A204.1 (cell line): ENCODE measurements around the gene RNASE9.
"Not testable (repeated sequence)": the region's sequence is repeated elsewhere in the genome, so short reads cannot be mapped to it uniquely, and the experiment has no call there.

ENCODE experiments used
- FAIRE-seq: peaks from 2 replicates; lab custom pipeline; 2012; peaks lifted over from hg19 to GRCh38; lab: Jason Lieb, UNC

RNASE9 gene

DNA sequence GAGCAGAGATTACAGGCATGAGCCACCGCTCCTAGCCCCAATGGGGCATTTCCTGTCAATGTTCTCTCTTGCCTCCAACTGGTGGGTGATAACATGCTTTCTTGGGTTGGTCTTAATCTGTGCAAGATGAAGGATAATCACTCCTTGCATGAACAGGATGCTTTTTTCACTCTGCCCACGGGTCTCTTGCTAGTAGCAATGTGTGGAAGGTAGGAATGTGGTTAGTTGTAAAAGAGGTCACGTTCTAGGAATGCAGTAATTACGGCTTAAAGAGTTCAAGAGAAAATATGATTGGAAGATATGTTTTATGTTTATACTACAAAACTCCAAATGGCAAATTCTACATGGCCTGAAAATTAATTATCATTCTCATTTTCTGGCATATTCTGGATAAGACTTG, 45.0 kb downstream of the RNASE9 start:
- FAIRE-seq: no peak

DNA sequence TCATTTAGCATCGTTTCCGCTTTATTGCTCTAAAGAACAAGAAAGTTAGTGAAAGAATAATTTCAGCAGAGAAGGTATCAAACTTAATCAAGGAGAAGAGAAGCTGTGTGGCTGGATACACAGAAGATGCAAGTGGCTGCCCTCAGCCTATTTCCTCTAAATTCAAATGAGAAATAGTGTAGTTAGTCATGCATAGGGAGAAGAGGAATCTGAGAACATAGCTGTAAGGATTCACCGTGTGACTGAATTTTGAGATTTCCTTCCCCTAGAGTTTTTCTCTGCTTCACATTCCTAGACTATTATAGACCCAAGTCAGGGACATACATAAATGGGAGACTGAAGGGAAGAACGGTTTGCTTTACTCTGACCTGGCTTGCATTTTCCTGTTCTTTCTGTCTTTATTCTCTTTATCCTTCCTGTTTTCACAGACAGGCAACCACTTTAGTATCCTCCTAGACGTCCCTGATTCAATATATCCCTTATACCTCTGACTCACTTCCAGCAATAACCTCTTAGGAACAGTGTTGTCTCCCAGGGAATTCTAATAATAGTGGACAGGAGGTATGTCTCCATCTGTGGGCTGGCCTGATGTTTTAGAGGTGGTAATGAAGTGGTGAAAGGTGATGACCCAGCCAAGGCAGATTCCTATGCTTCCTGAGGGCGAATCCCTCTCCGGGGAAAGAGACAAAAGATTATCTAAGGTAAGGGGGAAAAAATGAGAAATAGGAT, 48.5 kb downstream of the RNASE9 start:
- no peak for FAIRE-seq

DNA sequence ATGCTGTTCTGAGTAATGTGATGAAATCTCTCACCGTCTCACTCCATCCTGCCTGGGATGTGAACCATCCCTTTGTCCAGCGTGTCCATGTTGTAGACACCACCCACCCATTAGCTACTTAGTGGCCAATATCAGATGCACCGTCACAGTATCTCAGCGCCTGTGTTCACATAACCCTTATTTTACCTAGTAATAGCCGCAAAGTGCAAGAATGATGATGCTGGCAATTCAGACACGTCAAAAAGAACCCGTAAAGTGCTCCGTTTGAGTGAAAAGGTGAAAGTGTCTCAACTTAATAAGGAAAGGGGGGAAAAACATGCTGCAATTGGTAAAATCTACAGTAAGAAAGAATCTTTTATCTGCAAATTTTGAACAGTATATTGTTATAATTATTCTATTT, 52.5 kb downstream of the RNASE9 start:
- FAIRE-seq: no peak

DNA sequence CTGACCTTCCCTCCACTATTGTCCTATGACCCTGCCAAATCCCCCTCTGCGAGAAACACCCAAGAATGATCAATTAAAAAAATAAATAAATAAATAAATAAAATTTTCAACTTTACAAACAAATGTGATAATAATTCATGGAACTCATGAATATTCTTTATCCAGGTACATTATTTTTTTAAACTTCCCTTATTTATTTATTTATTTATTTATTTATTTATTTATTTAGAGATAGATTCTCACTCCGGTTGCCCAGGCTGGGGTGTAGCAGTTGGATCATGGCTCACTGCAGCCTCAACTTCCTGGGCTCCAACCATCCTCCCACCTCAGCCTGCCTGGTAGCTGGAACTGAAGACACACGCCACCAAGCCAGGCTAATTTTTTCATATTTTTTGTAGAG, 53.3 kb downstream of the RNASE9 start:
- not testable (repeated sequence) for FAIRE-seq

DNA sequence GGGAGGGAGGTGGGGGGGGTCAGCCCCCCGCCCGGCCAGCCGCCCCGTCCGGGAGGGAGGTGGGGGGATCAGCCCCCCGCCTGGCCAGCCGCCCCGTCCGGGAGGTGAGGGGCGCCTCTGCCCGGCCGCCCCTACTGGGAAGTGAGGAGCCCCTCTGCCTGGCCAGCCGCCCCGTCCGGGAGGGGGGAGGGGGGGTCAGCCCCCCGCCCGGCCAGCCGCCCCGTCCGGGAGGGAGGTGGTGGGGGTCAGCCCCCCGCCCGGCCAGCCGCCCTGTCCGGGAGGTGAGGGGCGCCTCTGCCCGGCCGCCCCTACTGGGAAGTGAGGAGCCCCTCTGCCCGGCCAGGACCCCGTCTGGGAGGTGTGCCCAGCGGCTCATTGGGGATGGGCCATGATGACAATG, 54.1 kb downstream of the RNASE9 start:
- FAIRE-seq: not testable (repeated sequence)

DNA sequence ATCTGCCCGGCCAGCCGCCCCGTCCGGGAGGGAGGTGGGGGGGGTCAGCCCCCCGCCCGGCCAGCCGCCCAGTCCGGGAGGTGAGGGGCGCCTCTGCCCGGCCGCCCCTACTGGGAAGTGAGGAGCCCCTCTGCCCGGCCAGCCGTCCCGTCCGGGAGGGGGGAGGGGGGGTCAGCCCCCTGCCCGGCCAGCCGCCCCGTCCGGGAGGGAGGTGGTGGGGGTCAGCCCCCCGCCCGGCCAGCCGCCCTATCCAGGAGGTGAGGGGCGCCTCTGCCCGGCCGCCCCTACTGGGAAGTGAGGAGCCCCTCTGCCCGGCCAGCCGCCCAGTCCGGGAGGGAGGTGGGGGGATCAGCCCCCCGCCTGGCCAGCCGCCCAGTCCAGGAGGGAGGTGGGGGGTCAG, 54.6 kb downstream of the RNASE9 start:
- not testable (repeated sequence) for FAIRE-seq
